GM12878 (cell line): ENCODE measurements around the gene C16orf90. TPM values are rescaled to one million over a fixed set of nuclear protein-coding genes. Genes with fewer than 3 reads are reported as not detected.

Experiments
- ATAC-seq: fragments of 200-7000 bp; cut with Tn5 transposase; 3 replicates; pipeline ENCODE4 v1.9.1; 2020; ENCODE audit warnings: mild to moderate bottlenecking, moderate library complexity
- BruUV-seq: library from RNA; stranded (reverse); fragments of 400-500 nt; replicated peaks from 2 replicates; lab custom pipeline; 2021; lab: Mats Ljungman, UMichigan
- CTCF ChIA-PET: fragments of 300-600 bp; sonication (Branson Sonifier 250); formaldehyde crosslinking; extraction: SDS; loops from one replicate; lab custom pipeline; 2021; ENCODE audit warnings: inconsistent platforms; lab: Yijun Ruan, JAX
- POLR2A ChIA-PET: fragments of 350-600 bp; formaldehyde crosslinking; extraction: SDS; loops from one replicate; lab custom pipeline; 2021; ENCODE audit warnings: inconsistent platforms; lab: Charles Lee
- RAD21 ChIA-PET: fragments of 300-600 bp; sonication (Branson Sonifier 250); formaldehyde crosslinking; loops from one replicate; lab custom pipeline; 2023; ENCODE audit warnings: antibody characterized with exemption; ENCODE audit not compliant: unreplicated experiment; lab: Charles Lee
- SMC1A ChIA-PET: fragments of 300-600 bp; sonication (Branson Sonifier 250); formaldehyde crosslinking; loops from one replicate; lab custom pipeline; 2023; ENCODE audit not compliant: unreplicated experiment, uncharacterized antibody; lab: Charles Lee
- DNase-seq: peaks from one replicate; pipeline ENCODE4 v3.0.0-alpha.2; 2011; ENCODE audit warnings: low read depth, low spot score
- FAIRE-seq: peaks from 3 replicates; lab custom pipeline; 2011; peaks lifted over from hg19 to GRCh38; lab: Jason Lieb, UNC
- H2AFZ ChIP-seq: 2 replicates; pipeline ENCODE4 v1.6.0; 2011; ENCODE audit warnings: low read depth, low read length, control low read depth; ENCODE audit not compliant: control insufficient read depth
- H3K27ac ChIP-seq: 2 replicates; pipeline ENCODE4 v1.5.1; 2011; ENCODE audit warnings: control low read depth; ENCODE audit not compliant: control insufficient read depth, insufficient read depth
- H3K27me3 ChIP-seq, 2 experiments: replicated peaks in 1 of 2; 2 replicates each; pipeline versions ENCODE4 v1.6.0 to v1.6.1; 2011; ENCODE audit warnings: low read length in 1 of 2; ENCODE audit not compliant: control insufficient read depth in 2 of 2, insufficient read depth in 2 of 2
- H3K36me3 ChIP-seq, 2 experiments: 2 replicates each; pipeline ENCODE4 v1.5.1; 2011; ENCODE audit warnings: low read length in 1 of 2; ENCODE audit not compliant: control insufficient read depth in 2 of 2, insufficient read depth in 2 of 2
- H3K4me1 ChIP-seq: 2 replicates; pipeline ENCODE4 v1.6.1; 2011; ENCODE audit warnings: mild to moderate bottlenecking, low read length, moderate library complexity, mixed read lengths; ENCODE audit not compliant: control insufficient read depth, insufficient read depth
- H3K4me2 ChIP-seq: 2 replicates; pipeline ENCODE4 v1.6.0; 2011; ENCODE audit warnings: control low read depth; ENCODE audit not compliant: control insufficient read depth, insufficient read depth
- H3K4me3 ChIP-seq: fragments of 200-600 bp; sonication (generic); 2 replicates; pipeline ENCODE4 v1.5.1; 2016
- H3K79me2 ChIP-seq: 2 replicates; pipeline ENCODE4 v1.6.0; 2011; ENCODE audit warnings: low read length; ENCODE audit not compliant: control insufficient read depth, insufficient read depth
- H3K9ac ChIP-seq: 2 replicates; pipeline ENCODE4 v1.8.0; 2011; ENCODE audit warnings: low read length, control low read depth, mixed read lengths; ENCODE audit not compliant: control insufficient read depth, insufficient read depth
- H3K9me3 ChIP-seq: replicated peaks from 3 replicates; pipeline ENCODE4 v1.5.1; 2011; ENCODE audit warnings: mild to moderate bottlenecking, low read length; ENCODE audit not compliant: control insufficient read depth, insufficient read depth
- H4K20me1 ChIP-seq: 2 replicates; pipeline ENCODE4 v1.6.0; 2011; ENCODE audit not compliant: control insufficient read depth, insufficient read depth
- EGR1 ChIP-seq, 2 experiments: IDR thresholded peaks; 1 replicate in 1 of 2; 2 replicates in 1 of 2; pipeline ENCODE4 v1.6.1; 2011 to 2012; ENCODE audit warnings: low read depth in 2 of 2, low read length in 2 of 2, borderline replicate concordance in 1 of 2, mild to moderate bottlenecking in 1 of 2, moderate library complexity in 1 of 2
- GATAD2B ChIP-seq: fragments of 450-650 bp; conservative IDR thresholded peaks from 2 replicates; pipeline ENCODE4 v1.6.1; 2017; ENCODE audit warnings: low read depth, mild to moderate bottlenecking, moderate library complexity
- MEF2B ChIP-seq: fragments of 450-650 bp; IDR thresholded peaks from 2 replicates; pipeline ENCODE4 v1.6.1; 2018; ENCODE audit warnings: mild to moderate bottlenecking, moderate library complexity; ENCODE audit not compliant: partially characterized antibody, poor library complexity, severe bottlenecking
- POLR2A ChIP-seq: IDR thresholded peaks from 2 replicates; pipeline ENCODE4 v1.6.1; 2011; ENCODE audit warnings: low read depth, mild to moderate bottlenecking, low read length
- POLR2AphosphoS5 ChIP-seq: IDR thresholded peaks from 2 replicates; pipeline ENCODE4 v1.6.1; 2011; ENCODE audit warnings: mild to moderate bottlenecking, low read length, inconsistent platforms
- RELA ChIP-seq: fragments of 450-650 bp; IDR thresholded peaks from 2 replicates; pipeline ENCODE4 v1.8.0; 2014; ENCODE audit warnings: borderline replicate concordance; ENCODE audit not compliant: partially characterized antibody
- SPI1 ChIP-seq: IDR thresholded peaks from 2 replicates; pipeline ENCODE4 v1.6.1; 2011; ENCODE audit warnings: low read depth, mild to moderate bottlenecking, low read length, moderate library complexity, borderline replicate concordance; ENCODE audit not compliant: insufficient read depth
- WGBS: methylation state at CpG from one replicate; pipeline ENCODE4 v1.1.6; 2016; ENCODE audit warnings: low lambda C conversion rate; ENCODE audit not compliant: insufficient replicate concordance, insufficient coverage; ENCODE audit errors: missing lambda C conversion rate; 5-methylcytosine and 5-hydroxymethylcytosine counted together
- in situ Hi-C: fragments of 300-500 bp; cut with MboI; formaldehyde crosslinking; loops from 9 replicates; pipeline ENCODE4 v1.14.3; 2018; ENCODE audit warnings: mixed read lengths
- intact Hi-C: fragments of 100-400 bp; cut with micrococcal nuclease; formaldehyde crosslinking; loops from one replicate; pipeline ENCODE4 v1.14.2; 2022; ENCODE audit not compliant: unreplicated experiment
- polyA plus RNA-seq, 11 experiments: library from polyadenylated mRNA; depleted of rRNA in 4 of 11; unstranded in 6 of 11; stranded (reverse) in 5 of 11; fragments of >200 nt; fragmentation: Nextera tagmentation in 4 of 11; fragmentation: Illumina TruSeq in 1 of 11; extraction: Ambion mirVana in 4 of 11; extraction: Trizol in 1 of 11; gene quantifications; 1 replicate in 1 of 11; 2 replicates in 10 of 11; pipeline versions ENCODE4 v1.2.1 to v1.2.3, GENCODE V29; 2011 to 2016; ENCODE audit warnings: inconsistent platforms in 2 of 11, missing spikeins in 2 of 11, low read depth in 1 of 11
- total RNA-seq, 4 experiments: library from RNA; depleted of rRNA in 3 of 4; stranded (reverse); fragments of >200 nt in 3 of 4; fragmentation: Illumina TruSeq in 1 of 4; extraction: Trizol in 1 of 4; gene quantifications; 2 replicates each; pipeline versions ENCODE4 v1.2.1 to v1.2.3, GENCODE V29; 2013 to 2021

C16orf90 gene
- total and polyA plus RNA-seq, 10 of the 15 experiments (the other 5 are each of a cell fraction or from before 2014, with no cell fraction given), result not detected

- no peak for TF ChIP-seq GATAD2B
- TF ChIP-seq EGR1 (IDR thresholded peaks at IDR 0.05; ENCODE audit: borderline replicate concordance in 1 of 2, low read depth in 2 of 2, low read length in 2 of 2), result no peak
- no peak for TF ChIP-seq SPI1
Measured at GRCh38 chr16:3471518-3472176, 23.6 kb downstream of the C16orf90 start (continued).

GRCh38 chr16:3470723-3471122 lies 24.6 kb downstream of the C16orf90 start:
- ChIA-PET CTCF (no interaction called here), RAD21 (no interaction called here), SMC1A (no interaction called here), POLR2A (no interaction called here)
- Histone ChIP-seq H3K36me3 (peaks cover 5 to 8% of the 10 kb centered on the region in 2 experiments; a peak in 3 of 4 replicates), H3K27ac (no peak overlapping the region), H3K9ac (no peak overlapping the region), H2AFZ (no peak overlapping the region), H4K20me1 (no peaks in the 10 kb centered on the region), H3K79me2 (peaks cover 36% of the 10 kb centered on the region), H3K27me3 (no peaks in the 10 kb centered on the region), H3K4me3 (no peak overlapping the region), H3K4me2 (no peak overlapping the region), H3K9me3 (peaks cover 13% of the 10 kb centered on the region), H3K4me1 (no peaks in the 10 kb centered on the region)
- no TSS peak for BruUV-seq
- intact Hi-C loops (no loop called here), in situ Hi-C loops (no loop called here)
- FAIRE-seq, result no peak
- 92% methylated on average over 9 of the region's 9 CpGs for WGBS
- DNase-seq, result no peak
- peak; percentile 27; the same call in 1 of the 2 replicates for TF ChIP-seq POLR2A
- no peak for TF ChIP-seq MEF2B
- no peak for TF ChIP-seq POLR2AphosphoS5
- TF ChIP-seq RELA, result no peak
- ATAC-seq, result no peak
